PFSK-1 (cell line): Measurements from ENCODE around the gene GDF11.

Experiments used
- POLR2AphosphoS5 ChIP-seq: IDR thresholded peaks from 2 replicates; pipeline ENCODE4 v1.6.1; 2012; ENCODE audit warnings: low read depth, mild to moderate bottlenecking, control low read depth, low read length, moderate library complexity
- TF ChIP-seq, protein P1 (sequence below), 2 experiments: IDR thresholded peaks; 2 replicates each; pipeline versions ENCODE4 v1.6.1 to v1.8.0; 2011 to 2012; ENCODE audit warnings: low read depth in 2 of 2, low read length in 2 of 2, control low read depth in 1 of 2, inconsistent platforms in 1 of 2, mild to moderate bottlenecking in 1 of 2, moderate library complexity in 1 of 2; ENCODE audit not compliant: insufficient read depth in 1 of 2

DNA sequence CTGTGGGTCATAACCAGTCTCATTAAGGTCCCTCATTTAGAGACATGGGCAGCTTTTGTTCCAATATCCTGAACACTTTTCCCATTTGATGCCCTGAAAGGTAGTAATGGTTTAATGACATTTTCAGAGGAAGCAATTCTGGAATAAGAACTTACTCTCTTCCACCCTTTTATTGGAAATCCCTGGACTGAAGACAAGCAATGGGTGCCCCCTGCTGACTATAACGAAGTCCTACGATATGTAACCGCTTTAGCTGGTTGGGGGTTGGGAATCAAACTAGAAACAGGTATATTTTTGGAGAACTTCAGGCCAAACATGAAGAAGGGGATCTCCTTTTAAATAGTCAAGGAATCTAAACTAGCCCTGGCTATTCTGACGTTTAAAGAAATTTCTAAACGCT, 54.1 kb downstream of the GDF11 start:
- TF ChIP-seq, protein P1, sequence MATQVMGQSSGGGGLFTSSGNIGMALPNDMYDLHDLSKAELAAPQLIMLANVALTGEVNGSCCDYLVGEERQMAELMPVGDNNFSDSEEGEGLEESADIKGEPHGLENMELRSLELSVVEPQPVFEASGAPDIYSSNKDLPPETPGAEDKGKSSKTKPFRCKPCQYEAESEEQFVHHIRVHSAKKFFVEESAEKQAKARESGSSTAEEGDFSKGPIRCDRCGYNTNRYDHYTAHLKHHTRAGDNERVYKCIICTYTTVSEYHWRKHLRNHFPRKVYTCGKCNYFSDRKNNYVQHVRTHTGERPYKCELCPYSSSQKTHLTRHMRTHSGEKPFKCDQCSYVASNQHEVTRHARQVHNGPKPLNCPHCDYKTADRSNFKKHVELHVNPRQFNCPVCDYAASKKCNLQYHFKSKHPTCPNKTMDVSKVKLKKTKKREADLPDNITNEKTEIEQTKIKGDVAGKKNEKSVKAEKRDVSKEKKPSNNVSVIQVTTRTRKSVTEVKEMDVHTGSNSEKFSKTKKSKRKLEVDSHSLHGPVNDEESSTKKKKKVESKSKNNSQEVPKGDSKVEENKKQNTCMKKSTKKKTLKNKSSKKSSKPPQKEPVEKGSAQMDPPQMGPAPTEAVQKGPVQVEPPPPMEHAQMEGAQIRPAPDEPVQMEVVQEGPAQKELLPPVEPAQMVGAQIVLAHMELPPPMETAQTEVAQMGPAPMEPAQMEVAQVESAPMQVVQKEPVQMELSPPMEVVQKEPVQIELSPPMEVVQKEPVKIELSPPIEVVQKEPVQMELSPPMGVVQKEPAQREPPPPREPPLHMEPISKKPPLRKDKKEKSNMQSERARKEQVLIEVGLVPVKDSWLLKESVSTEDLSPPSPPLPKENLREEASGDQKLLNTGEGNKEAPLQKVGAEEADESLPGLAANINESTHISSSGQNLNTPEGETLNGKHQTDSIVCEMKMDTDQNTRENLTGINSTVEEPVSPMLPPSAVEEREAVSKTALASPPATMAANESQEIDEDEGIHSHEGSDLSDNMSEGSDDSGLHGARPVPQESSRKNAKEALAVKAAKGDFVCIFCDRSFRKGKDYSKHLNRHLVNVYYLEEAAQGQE (IDR thresholded peaks at IDR 0.05; ENCODE audit: insufficient read depth in 1 of 2, low read depth in 2 of 2, low read length in 2 of 2) = no peak
- no peak for TF ChIP-seq POLR2AphosphoS5
